Measurements from ENCODE around the gene TTC27.
A peak's percentile ranks its signal among the peaks of the same experiment; 100 is the strongest.
"Not testable (repeated sequence)": the region's sequence is repeated elsewhere in the genome, so short reads cannot be mapped to it uniquely, and the experiment has no call there.

The TTC27 gene

DNA sequence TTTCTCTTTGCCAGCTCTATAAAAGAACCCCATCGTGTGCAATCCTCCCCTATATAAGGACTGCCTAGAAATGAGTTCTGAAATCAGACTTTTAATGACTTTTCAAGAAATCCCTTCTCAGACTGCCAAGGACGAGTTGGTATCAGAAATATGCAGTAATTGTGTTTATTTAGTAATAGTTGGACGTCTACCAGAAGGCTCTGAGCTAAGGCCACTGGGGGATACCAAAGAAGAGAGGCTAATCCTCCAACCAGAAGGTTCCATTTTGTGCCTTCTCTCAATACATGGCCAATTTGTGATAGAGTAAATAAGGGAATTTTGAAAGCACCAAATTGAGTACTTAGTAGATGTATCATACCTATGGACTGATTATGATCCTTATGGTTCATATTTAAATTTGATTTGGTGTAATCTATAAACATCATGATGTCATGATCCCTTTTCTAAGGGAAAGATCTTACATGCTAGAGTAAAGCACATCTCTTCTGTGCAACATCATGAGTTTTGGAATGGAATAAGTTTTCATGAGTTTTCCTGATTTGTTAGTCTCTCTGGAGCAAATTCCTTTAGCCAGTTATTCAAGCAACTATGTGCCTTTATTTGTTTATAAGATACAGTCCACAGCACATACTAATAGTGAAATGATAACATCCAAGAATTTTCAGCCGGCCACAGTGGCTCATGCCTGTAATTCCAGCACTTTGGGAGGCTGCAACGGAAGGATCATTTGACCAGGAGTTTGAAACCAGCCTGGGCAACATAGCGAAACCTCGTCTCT lies 236.7 kb downstream of the TTC27 start:
- H3K36me3 ChIP-seq (ENCODE audit: control insufficient read depth in 5 of 5, insufficient read depth in 5 of 5, low read length in 5 of 5), result no peaks in the 10 kb centered on the region
- H3K9ac ChIP-seq (ENCODE audit: low read length in 5 of 5), result no peak overlapping the region
- H3K4me1 ChIP-seq (ENCODE audit: control insufficient read depth in 5 of 5, insufficient read depth in 5 of 5, low read length in 5 of 5), result peaks cover 0 to 26% (median 17%) of the 10 kb centered on the region in 5 donors
- no peak overlapping the region for H3K4me3 ChIP-seq (ENCODE audit: low read depth in 1 of 5, low read length in 5 of 5)
- H3K9me3 ChIP-seq (ENCODE audit: control insufficient read depth in 5 of 5, low read length in 5 of 5), result no peaks in the 10 kb centered on the region
- H3K27ac ChIP-seq (ENCODE audit: low read depth, low read length), result no peak overlapping the region
- no peaks in the 10 kb centered on the region for H3K27me3 ChIP-seq (ENCODE audit: control insufficient read depth in 5 of 5, insufficient read depth in 4 of 5, low read length in 5 of 5)

DNA sequence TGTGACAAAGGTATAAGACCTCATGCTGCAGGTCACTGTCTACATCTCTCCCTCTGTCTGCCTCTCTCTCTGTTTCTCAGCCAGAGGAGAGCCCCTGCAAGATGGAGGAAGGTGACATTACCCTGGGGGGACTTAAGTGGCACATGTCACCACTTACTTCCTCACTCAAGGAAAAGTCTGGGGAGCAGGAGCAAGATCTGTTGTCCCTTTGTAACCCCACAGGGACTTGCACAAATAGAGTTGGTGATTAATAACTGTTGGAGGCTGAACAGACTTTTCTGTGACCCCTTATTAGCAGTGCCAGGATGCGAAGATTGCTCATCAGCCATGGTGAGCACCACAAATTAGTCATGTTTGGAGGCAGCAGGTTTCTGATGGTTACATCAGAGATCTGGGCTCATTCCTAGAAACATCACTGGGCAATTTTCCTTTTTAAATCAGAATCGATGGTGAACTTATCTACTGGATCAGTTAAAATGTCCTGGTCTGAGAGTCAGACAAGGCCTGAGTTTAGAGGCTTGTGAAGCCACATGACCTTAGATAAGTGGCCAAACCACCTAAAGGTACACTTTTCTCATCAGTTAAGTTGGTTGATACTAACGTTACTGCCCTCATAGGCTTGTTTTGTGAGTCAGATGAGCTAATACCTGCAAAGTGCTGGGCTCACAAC lies 237.7 kb downstream of the TTC27 start:
- Histone ChIP-seq H3K9me3 (ENCODE audit: control insufficient read depth in 5 of 5, low read length in 5 of 5) (no peaks in the 10 kb centered on the region), H3K4me1 (ENCODE audit: control insufficient read depth in 5 of 5, insufficient read depth in 5 of 5, low read length in 5 of 5) (peaks cover 0 to 26% (median 17%) of the 10 kb centered on the region in 5 donors), H3K27me3 (ENCODE audit: control insufficient read depth in 5 of 5, insufficient read depth in 4 of 5, low read length in 5 of 5) (no peaks in the 10 kb centered on the region), H3K9ac (ENCODE audit: low read length in 5 of 5) (no peak overlapping the region), H3K27ac (ENCODE audit: low read depth, low read length) (no peak overlapping the region), H3K36me3 (ENCODE audit: control insufficient read depth in 5 of 5, insufficient read depth in 5 of 5, low read length in 5 of 5) (no peaks in the 10 kb centered on the region), H3K4me3 (ENCODE audit: low read depth in 1 of 5, low read length in 5 of 5) (no peak overlapping the region)

DNA sequence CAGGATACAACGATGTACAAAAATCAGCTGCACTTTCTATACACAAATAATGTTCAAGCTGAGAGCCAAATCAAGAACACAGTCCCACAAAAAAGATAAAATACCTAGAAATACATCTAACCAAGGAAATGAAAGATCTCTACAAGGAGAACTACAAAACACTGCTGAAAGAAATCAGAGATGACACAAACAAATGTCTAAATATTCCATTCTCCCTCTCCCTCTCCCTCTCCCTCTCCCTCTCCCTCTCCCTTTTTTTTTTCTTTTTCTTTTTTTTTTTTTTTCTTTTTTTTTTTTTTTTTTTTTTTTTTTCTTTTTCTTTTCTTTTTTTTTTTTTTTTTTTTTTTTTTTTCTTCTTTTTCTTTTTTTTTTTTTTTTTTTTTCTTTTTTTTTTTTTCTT lies 238.6 kb downstream of the TTC27 start:
- not testable (repeated sequence) for H3K27ac ChIP-seq (ENCODE audit: low read depth, low read length); H3K4me3 ChIP-seq (ENCODE audit: low read depth in 1 of 5, low read length in 5 of 5); H3K36me3 ChIP-seq (ENCODE audit: control insufficient read depth in 5 of 5, insufficient read depth in 5 of 5, low read length in 5 of 5); H3K9me3 ChIP-seq (ENCODE audit: control insufficient read depth in 5 of 5, low read length in 5 of 5); H3K27me3 ChIP-seq (ENCODE audit: control insufficient read depth in 5 of 5, insufficient read depth in 4 of 5, low read length in 5 of 5)
- Histone ChIP-seq H3K4me1 (ENCODE audit: control insufficient read depth in 5 of 5, insufficient read depth in 5 of 5, low read length in 5 of 5) (peaks cover 0 to 26% (median 17%) of the 10 kb centered on the region in 5 donors), H3K9ac (ENCODE audit: low read length in 5 of 5) (peak overlapping the region in 1 of 5 donors; percentile 56)
